Esophagus squamous epithelium (tissue), 5 donors: ENCODE data around the gene ITGA11. TPM values are rescaled to one million over a fixed set of nuclear protein-coding genes. Genes with fewer than 3 reads are reported as not detected.

ENCODE experiments used
- DNase-seq: peaks from one replicate; lab custom pipeline; 2025; lab: John Stamatoyannopoulos, UW
- H3K27ac ChIP-seq, 4 donors: fragments of 200-600 bp; sonication (generic); one replicate each; pipeline ENCODE4 v1.5.1; 2016 to 2019; ENCODE audit warnings: mild to moderate bottlenecking in 1 of 4
- H3K27me3 ChIP-seq, 4 donors: fragments of 200-600 bp; sonication (generic); 1 replicate in 3 of 4; 2 replicates in 1 of 4; pipeline versions ENCODE4 v1.5.1 to v1.6.0; 2017 to 2021; ENCODE audit warnings: antibody characterized with exemption in 1 of 4
- H3K36me3 ChIP-seq, 3 donors: fragments of 200-600 bp; sonication (generic); one replicate each; pipeline ENCODE4 v1.5.1; 2016 to 2019
- H3K4me1 ChIP-seq, 3 donors: fragments of 200-600 bp; sonication (generic); one replicate each; pipeline ENCODE4 v1.5.1; 2017 to 2019
- H3K4me3 ChIP-seq, 4 donors: fragments of 200-600 bp; sonication (generic); 1 replicate in 3 of 4; 2 replicates in 1 of 4; pipeline ENCODE4 v1.5.1; 2016 to 2019; ENCODE audit warnings: mild to moderate bottlenecking in 2 of 4, moderate library complexity in 1 of 4
- H3K9me3 ChIP-seq, 3 donors: fragments of 200-600 bp; sonication (generic); one replicate each; pipeline ENCODE4 v1.5.1; 2016 to 2019
- CTCF ChIP-seq, 6 experiments: fragments of 450-650 bp in 4 of 6; fragments of 200-600 bp in 2 of 6; sonication (generic) in 2 of 6; IDR thresholded peaks; one replicate each; pipeline ENCODE4 v1.5.1; 2016 to 2019; ENCODE audit warnings: antibody characterized with exemption in 6 of 6, mild to moderate bottlenecking in 4 of 6, moderate library complexity in 4 of 6
- POLR2A ChIP-seq, 4 donors: fragments of 450-650 bp; IDR thresholded peaks; one replicate each; pipeline ENCODE4 v1.6.1; 2017; ENCODE audit warnings: antibody characterized with exemption in 4 of 4, mild to moderate bottlenecking in 4 of 4, moderate library complexity in 3 of 4
- WGBS, 2 donors: methylation state at CpG; one replicate each; pipeline ENCODE4 v1.1.5; 2018; 5-methylcytosine and 5-hydroxymethylcytosine counted together
- intact Hi-C: fragments of 100-400 bp; cut with DNase I; formaldehyde crosslinking; loops from one replicate; pipeline ENCODE4 v1.15.0; 2022
- total RNA-seq, 4 donors: library from RNA; depleted of rRNA; stranded (reverse); fragments of >200 nt; gene quantifications; one replicate each; pipeline ENCODE4 v1.1.0, GENCODE V29; 2016
- donor health status: DM: yes; HTN: yes; CAD: no.

Gene ITGA11
- total RNA-seq, 4 donors from 2014 or later: 0.19 to 2.9 (median 0.81) TPM

GRCh38 chr15:68328964-68329363 is 103.0 kb downstream of the ITGA11 start:
- H3K9me3 ChIP-seq: no peaks in the 10 kb centered on the region
- 85 to 89% methylated on average over 3 of the region's 3 CpGs for WGBS, 2 donors
- TF ChIP-seq CTCF (IDR thresholded peaks at IDR 0.05): no peak
- no peak for TF ChIP-seq POLR2A (IDR thresholded peaks at IDR 0.05)
- H3K27ac ChIP-seq: no peak overlapping the region
- H3K36me3 ChIP-seq: no peaks in the 10 kb centered on the region
- intact Hi-C loops: no loop called here
- peaks cover 0 to 55% (median 0%) of the 10 kb centered on the region in 4 donors for H3K27me3 ChIP-seq
- no peak for DNase-seq
- H3K4me3 ChIP-seq: no peak overlapping the region
- peaks cover 0 to 6% (median 5%) of the 10 kb centered on the region in 3 donors for H3K4me1 ChIP-seq

GRCh38 chr15:68328443-68328842 is 103.5 kb downstream of the ITGA11 start:
- whole genome bisulfite sequencing, 2 donors: 72 to 82% methylated on average over 7 to 8 of the region's 8 CpGs
- intact Hi-C loops: no loop called here

GRCh38 chr15:68326711-68327354 is 105.1 kb downstream of the ITGA11 start:
- Histone ChIP-seq H3K27ac (no peak overlapping the region), H3K9me3 (no peaks in the 10 kb centered on the region), H3K36me3 (no peaks in the 10 kb centered on the region), H3K4me3 (no peak overlapping the region), H3K4me1 (no peaks in the 10 kb centered on the region), H3K27me3 (peaks cover 0 to 55% (median 0%) of the 10 kb centered on the region in 4 donors)
- TF ChIP-seq CTCF (IDR thresholded peaks at IDR 0.05) (no peak), POLR2A (IDR thresholded peaks at IDR 0.05) (no peak)
- intact Hi-C loops: no loop called here
- WGBS, 2 donors: 64 to 65% methylated on average over 3 to 6 of the region's 11 CpGs
- DNase-seq: no peak

More at GRCh38 chr15:68328443-68328842, 103.5 kb downstream of the ITGA11 start:
- no peaks in the 10 kb centered on the region for H3K36me3 ChIP-seq
- peaks cover 0 to 1% (median 0%) of the 10 kb centered on the region in 3 donors for H3K4me1 ChIP-seq
- no peak for TF ChIP-seq POLR2A (IDR thresholded peaks at IDR 0.05)
- TF ChIP-seq CTCF (IDR thresholded peaks at IDR 0.05): no peak
- H3K4me3 ChIP-seq: no peak overlapping the region
- no peak overlapping the region for H3K27ac ChIP-seq
- H3K9me3 ChIP-seq: no peaks in the 10 kb centered on the region
- H3K27me3 ChIP-seq: peaks cover 0 to 61% (median 0%) of the 10 kb centered on the region in 4 donors
- DNase-seq: no peak

- intact Hi-C loops: no loop called here
- no peak overlapping the region for H3K27ac ChIP-seq
- WGBS, 2 donors: 46 to 81% methylated on average over 2 to 4 of the region's 4 CpGs
- no peak for DNase-seq
- H3K27me3 ChIP-seq: peaks cover 0 to 51% (median 0%) of the 10 kb centered on the region in 4 donors
- TF ChIP-seq POLR2A (IDR thresholded peaks at IDR 0.05) (no peak), CTCF (IDR thresholded peaks at IDR 0.05) (no peak)
- no peaks in the 10 kb centered on the region for H3K9me3 ChIP-seq
- H3K4me3 ChIP-seq: no peak overlapping the region
- H3K36me3 ChIP-seq: no peaks in the 10 kb centered on the region
- no peaks in the 10 kb centered on the region for H3K4me1 ChIP-seq
Observed at GRCh38 chr15:68325726-68326125, 106.2 kb downstream of the ITGA11 start.

GRCh38 chr15:68322796-68323195 is 109.2 kb downstream of the ITGA11 start:
- 77 to 81% methylated on average over 3 to 8 of the region's 9 CpGs for WGBS, 2 donors
- H3K4me1 ChIP-seq: no peaks in the 10 kb centered on the region
- TF ChIP-seq CTCF (IDR thresholded peaks at IDR 0.05): no peak
- TF ChIP-seq POLR2A (IDR thresholded peaks at IDR 0.05): no peak
- no peaks in the 10 kb centered on the region for H3K36me3 ChIP-seq
- intact Hi-C loops: no loop called here
- H3K4me3 ChIP-seq: no peak overlapping the region
- no peak overlapping the region for H3K27ac ChIP-seq
- H3K27me3 ChIP-seq: peaks cover 0 to 37% (median 0%) of the 10 kb centered on the region in 4 donors
- no peaks in the 10 kb centered on the region for H3K9me3 ChIP-seq
- no peak for DNase-seq
